HG02852 (cell line): ENCODE measurements around the gene RASGRF1.
A peak's percentile ranks its signal among the peaks of the same experiment; 100 is the strongest.

Experiments
- ATAC-seq: cut with Tn5 transposase; IDR thresholded peaks from one replicate; pipeline ENCODE4 v1.9.1; 2021; ENCODE audit warnings: mild to moderate bottlenecking, moderate library complexity; ENCODE audit not compliant: unreplicated experiment

Gene RASGRF1

GRCh38 chr15:78960308-78960707, 130.3 kb downstream of the RASGRF1 start:
- no peak for ATAC-seq

- ATAC-seq: no peak
Measured at GRCh38 chr15:78959360-78959759, 131.2 kb downstream of the RASGRF1 start.

GRCh38 chr15:78957416-78958093, 133.0 kb downstream of the RASGRF1 start:
- ATAC-seq: no peak

GRCh38 chr15:78956937-78957336, 133.6 kb downstream of the RASGRF1 start:
- ATAC-seq: no peak

- ATAC-seq: no peak
Measured at GRCh38 chr15:78955355-78955754, 135.2 kb downstream of the RASGRF1 start.

- no peak for ATAC-seq
Measured at GRCh38 chr15:78951841-78952238, 138.7 kb downstream of the RASGRF1 start.

GRCh38 chr15:78950902-78951840, 139.4 kb downstream of the RASGRF1 start:
- ATAC-seq: no peak

- no peak for ATAC-seq
Measured at GRCh38 chr15:78950343-78950742, 140.2 kb downstream of the RASGRF1 start.

GRCh38 chr15:78949461-78949860, 141.1 kb downstream of the RASGRF1 start:
- no peak for ATAC-seq

GRCh38 chr15:78947506-78947905, 143.1 kb downstream of the RASGRF1 start:
- ATAC-seq: no peak

GRCh38 chr15:78946493-78946892, 144.1 kb downstream of the RASGRF1 start:
- no peak for ATAC-seq

GRCh38 chr15:78944669-78945407, 145.7 kb downstream of the RASGRF1 start, which contains the start of gene CTSH:
Gene CTSH, minus strand, starts transcription at chr15:78945046. Its CDS starts 65 bp downstream, at chr15:78944981.
- peak; percentile 63 for ATAC-seq

- peak; percentile 25 for ATAC-seq
Measured at GRCh38 chr15:78944202-78944625, 146.4 kb downstream of the RASGRF1 start.

- no peak for ATAC-seq
Measured at GRCh38 chr15:78943692-78944091, 146.9 kb downstream of the RASGRF1 start.

- ATAC-seq: no peak
Measured at GRCh38 chr15:78942741-78943140, 147.8 kb downstream of the RASGRF1 start.

- ATAC-seq: peak; percentile 76
Measured at GRCh38 chr15:78938658-78939488, 151.7 kb downstream of the RASGRF1 start.

GRCh38 chr15:78937132-78937739, 153.3 kb downstream of the RASGRF1 start:
- no peak for ATAC-seq

GRCh38 chr15:78934655-78935023, 155.9 kb downstream of the RASGRF1 start:
- ATAC-seq: no peak

- no peak for ATAC-seq
Measured at GRCh38 chr15:78933823-78934654, 156.5 kb downstream of the RASGRF1 start.
